ENCODE measurements around the gene UNK.

DNA sequence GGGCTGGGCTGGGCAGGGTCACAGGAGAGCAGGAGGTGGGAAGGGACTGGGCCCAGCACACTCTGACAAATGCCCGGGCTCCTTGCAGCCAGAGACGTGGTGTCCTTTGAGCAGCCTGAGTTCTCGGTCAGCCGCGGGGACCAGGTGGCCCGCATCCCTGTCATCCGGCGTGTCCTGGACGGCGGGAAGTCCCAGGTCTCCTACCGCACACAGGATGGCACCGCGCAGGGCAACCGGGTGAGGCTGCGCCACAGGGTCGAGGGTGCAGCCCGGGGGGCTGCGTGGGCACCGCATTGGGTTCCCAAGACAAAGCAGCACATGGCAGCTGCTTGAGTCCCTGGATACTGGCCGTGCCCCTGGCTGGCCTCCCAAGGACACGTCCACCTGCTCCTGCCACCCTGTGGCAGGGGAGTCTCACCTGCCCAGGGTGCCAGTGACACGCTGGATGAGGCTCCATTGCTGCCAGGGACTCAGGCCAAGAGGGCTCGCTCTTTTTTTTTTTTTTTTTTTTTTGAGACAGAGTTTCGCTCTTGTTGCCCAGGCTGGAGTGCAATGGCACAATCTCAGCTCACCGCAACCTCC lies 40.9 kb upstream of the UNK start:
- no peak for TF ChIP-seq POLR2A (IDR thresholded peaks at IDR 0.05)
- TF ChIP-seq, protein P1, sequence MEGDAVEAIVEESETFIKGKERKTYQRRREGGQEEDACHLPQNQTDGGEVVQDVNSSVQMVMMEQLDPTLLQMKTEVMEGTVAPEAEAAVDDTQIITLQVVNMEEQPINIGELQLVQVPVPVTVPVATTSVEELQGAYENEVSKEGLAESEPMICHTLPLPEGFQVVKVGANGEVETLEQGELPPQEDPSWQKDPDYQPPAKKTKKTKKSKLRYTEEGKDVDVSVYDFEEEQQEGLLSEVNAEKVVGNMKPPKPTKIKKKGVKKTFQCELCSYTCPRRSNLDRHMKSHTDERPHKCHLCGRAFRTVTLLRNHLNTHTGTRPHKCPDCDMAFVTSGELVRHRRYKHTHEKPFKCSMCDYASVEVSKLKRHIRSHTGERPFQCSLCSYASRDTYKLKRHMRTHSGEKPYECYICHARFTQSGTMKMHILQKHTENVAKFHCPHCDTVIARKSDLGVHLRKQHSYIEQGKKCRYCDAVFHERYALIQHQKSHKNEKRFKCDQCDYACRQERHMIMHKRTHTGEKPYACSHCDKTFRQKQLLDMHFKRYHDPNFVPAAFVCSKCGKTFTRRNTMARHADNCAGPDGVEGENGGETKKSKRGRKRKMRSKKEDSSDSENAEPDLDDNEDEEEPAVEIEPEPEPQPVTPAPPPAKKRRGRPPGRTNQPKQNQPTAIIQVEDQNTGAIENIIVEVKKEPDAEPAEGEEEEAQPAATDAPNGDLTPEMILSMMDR (IDR thresholded peaks at IDR 0.05) = no peak
